Measurements from ENCODE around the gene BRI3. TPM values are rescaled to one million over a fixed set of nuclear protein-coding genes. Genes with fewer than 3 reads are reported as not detected.

The BRI3 gene
- 344 and 379 TPM in 2 replicates for total RNA-seq
- long read RNA-seq, partial matches to known transcripts = 0 of 5 reads
- long read RNA-seq, other reads (novel, unspliced or antisense) = 5 of 5 reads

DNA sequence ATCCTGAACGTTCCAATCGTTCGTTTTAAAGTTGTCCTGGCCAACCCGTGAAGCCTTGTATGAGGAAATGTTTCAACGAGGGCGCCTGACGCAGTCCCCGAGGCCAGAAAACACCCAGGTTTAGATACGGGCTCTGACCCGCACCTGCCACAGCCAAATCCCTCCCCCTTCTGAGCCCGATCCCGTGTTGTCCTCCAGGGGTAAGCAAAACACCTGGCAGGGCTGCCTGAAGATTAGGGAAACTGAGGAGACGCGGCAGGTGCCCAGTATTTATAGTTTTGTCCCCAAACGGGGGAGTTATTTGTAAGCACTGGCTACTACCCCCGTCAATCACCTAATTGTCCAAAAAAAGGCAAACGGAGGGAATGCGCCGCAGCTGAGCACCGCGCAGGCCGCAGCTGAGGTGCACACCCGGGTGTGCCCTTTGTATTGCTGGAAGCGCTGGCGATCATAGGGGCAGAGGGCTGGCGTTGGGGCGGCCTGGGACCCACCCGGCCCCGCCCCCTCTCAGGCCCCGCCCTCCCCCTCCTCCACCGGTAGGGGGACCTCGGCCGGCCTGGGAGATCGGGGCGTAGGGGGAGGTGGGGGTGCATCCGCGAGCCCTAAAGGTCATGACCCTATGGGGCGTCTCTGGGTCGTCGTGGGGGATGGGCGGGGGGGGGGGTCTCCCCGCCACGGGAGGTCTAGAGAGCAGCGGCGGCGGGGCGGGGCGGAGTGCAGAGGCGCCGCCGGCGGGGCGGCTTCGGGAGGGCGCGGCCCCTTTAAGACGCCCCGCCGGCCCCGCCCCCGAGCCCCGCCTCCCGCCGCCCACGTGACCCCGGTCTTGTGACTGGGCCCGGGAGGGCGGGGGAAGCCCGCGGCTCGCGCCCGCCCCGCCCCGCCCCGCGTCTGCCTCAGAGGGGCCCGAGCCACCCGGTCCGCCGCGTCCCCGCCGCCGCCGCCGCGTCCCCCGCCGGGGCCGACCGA, at the start of gene BRI3:
Gene BRI3 (plus strand): TSS at position 896 of the 966 bp plus-strand sequence. CDS start 110 bp downstream, outside the sequence.
- Mint-ChIP-seq H3K4me1 (ENCODE audit: unreplicated experiment) (peaks cover 42% of the 10 kb centered on the region), H3K27ac (ENCODE audit: unreplicated experiment) (peak within 1 kb of the TSS; percentile 93), H3K36me3 (ENCODE audit: unreplicated experiment) (peaks cover 13% of the 10 kb centered on the region), H3K9me3 (ENCODE audit: unreplicated experiment) (no peaks in the 10 kb centered on the region), H3K27me3 (ENCODE audit: unreplicated experiment) (no peaks in the 10 kb centered on the region), H3K4me3 (ENCODE audit: unreplicated experiment) (peak within 1 kb of the TSS; percentile 97)
- no peak for TF ChIP-seq CTCF (IDR thresholded peaks at IDR 0.05)
- DNase-seq (ENCODE audit: extremely low spot score, unreplicated experiment) = peak; percentile 94

- Mint-ChIP-seq H3K27ac (ENCODE audit: unreplicated experiment) (no peak overlapping the region), H3K27me3 (ENCODE audit: unreplicated experiment) (no peaks in the 10 kb centered on the region), H3K36me3 (ENCODE audit: unreplicated experiment) (peaks cover 4% of the 10 kb centered on the region)
These were observed 49.3 kb upstream of the BRI3 start for GRCh38 chr7:98232263-98232585.

GRCh38 chr7:98232799-98233198, 48.7 kb upstream of the BRI3 start:
- no peaks in the 10 kb centered on the region for H3K9me3 Mint-ChIP-seq (ENCODE audit: unreplicated experiment)
- no peak for TF ChIP-seq CTCF (IDR thresholded peaks at IDR 0.05)
- no peak for DNase-seq (ENCODE audit: extremely low spot score, unreplicated experiment)

More at GRCh38 chr7:98232263-98232585, 49.3 kb upstream of the BRI3 start:
- no peak for TF ChIP-seq CTCF (IDR thresholded peaks at IDR 0.05)
- Mint-ChIP-seq H3K9me3 (ENCODE audit: unreplicated experiment) (no peaks in the 10 kb centered on the region), H3K4me1 (ENCODE audit: unreplicated experiment) (no peaks in the 10 kb centered on the region), H3K4me3 (ENCODE audit: unreplicated experiment) (no peak overlapping the region)
- DNase-seq (ENCODE audit: extremely low spot score, unreplicated experiment) = no peak

DNA sequence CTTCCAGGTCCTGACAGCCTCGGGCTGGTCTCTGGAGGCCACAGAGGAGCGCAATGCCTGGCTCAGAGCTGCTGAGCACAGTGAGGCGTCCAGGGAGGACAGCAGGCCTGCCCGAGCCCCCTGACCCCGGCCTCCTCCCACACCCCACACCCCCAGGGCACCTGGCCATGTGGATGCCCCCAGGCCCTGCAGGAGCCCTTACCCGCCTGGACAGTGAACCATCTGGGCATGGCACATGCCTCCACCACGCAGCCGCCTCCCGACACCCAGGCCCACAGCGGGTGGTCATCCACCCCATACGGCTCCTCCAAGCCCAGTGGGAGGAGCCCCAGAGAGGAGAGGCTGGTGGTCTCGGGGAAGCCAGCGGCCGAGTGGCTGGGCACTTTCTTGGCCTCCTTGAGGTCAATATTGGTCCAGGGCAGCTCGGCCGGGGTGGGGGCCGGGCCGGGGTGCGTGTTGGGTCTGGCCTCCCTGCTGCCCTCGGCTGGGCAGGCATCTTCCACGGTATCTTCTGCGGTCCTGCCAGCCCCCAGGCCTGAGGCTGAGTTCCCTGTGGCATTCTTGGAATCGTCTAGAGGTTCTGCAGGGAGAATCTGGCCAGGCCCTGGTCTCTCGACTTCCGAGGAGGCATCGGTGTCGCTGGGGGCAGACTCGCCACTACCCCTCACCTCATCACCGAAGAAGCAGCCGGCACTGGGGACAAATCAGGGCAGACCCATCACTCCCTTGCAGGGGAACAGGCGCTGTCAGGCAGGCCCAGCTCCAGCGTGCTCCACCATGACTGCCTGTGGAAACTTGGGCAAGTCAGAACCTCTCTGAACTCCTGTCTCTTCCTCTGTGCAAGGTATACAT, 48.0 kb upstream of the BRI3 start:
- no peak for TF ChIP-seq CTCF (IDR thresholded peaks at IDR 0.05)
- Mint-ChIP-seq H3K36me3 (ENCODE audit: unreplicated experiment) (peaks cover 1% of the 10 kb centered on the region), H3K9me3 (ENCODE audit: unreplicated experiment) (no peaks in the 10 kb centered on the region), H3K27me3 (ENCODE audit: unreplicated experiment) (no peaks in the 10 kb centered on the region), H3K4me1 (ENCODE audit: unreplicated experiment) (no peaks in the 10 kb centered on the region), H3K4me3 (ENCODE audit: unreplicated experiment) (no peak overlapping the region), H3K27ac (ENCODE audit: unreplicated experiment) (no peak overlapping the region)
- DNase-seq (ENCODE audit: extremely low spot score, unreplicated experiment) = peak; percentile 83

More at GRCh38 chr7:98232799-98233198, 48.7 kb upstream of the BRI3 start:
- no peaks in the 10 kb centered on the region for H3K4me1 Mint-ChIP-seq (ENCODE audit: unreplicated experiment)
- H3K36me3 Mint-ChIP-seq (ENCODE audit: unreplicated experiment) = peaks cover 4% of the 10 kb centered on the region
- no peaks in the 10 kb centered on the region for H3K27me3 Mint-ChIP-seq (ENCODE audit: unreplicated experiment)
- H3K4me3 Mint-ChIP-seq (ENCODE audit: unreplicated experiment) = no peak overlapping the region
- H3K27ac Mint-ChIP-seq (ENCODE audit: unreplicated experiment) = no peak overlapping the region

Measured in osteocyte (in vitro differentiated cells).